Measurements from ENCODE around the gene SST. TPM values are rescaled to one million over a fixed set of nuclear protein-coding genes. Genes with fewer than 3 reads are reported as not detected.
"Not testable (repeated sequence)": the region's sequence is repeated elsewhere in the genome, so short reads cannot be mapped to it uniquely, and the experiment has no call there.

SST gene
- total RNA-seq, 1 donor from 2014 or later = not detected

GRCh38 chr3:187684444-187684843, 14.2 kb upstream of the SST start:
- DNase-seq (ENCODE audit: low spot score) = no peak

- DNase-seq (ENCODE audit: low spot score) = not testable (repeated sequence)
Observed at GRCh38 chr3:187681756-187682155, 11.6 kb upstream of the SST start.

DNA sequence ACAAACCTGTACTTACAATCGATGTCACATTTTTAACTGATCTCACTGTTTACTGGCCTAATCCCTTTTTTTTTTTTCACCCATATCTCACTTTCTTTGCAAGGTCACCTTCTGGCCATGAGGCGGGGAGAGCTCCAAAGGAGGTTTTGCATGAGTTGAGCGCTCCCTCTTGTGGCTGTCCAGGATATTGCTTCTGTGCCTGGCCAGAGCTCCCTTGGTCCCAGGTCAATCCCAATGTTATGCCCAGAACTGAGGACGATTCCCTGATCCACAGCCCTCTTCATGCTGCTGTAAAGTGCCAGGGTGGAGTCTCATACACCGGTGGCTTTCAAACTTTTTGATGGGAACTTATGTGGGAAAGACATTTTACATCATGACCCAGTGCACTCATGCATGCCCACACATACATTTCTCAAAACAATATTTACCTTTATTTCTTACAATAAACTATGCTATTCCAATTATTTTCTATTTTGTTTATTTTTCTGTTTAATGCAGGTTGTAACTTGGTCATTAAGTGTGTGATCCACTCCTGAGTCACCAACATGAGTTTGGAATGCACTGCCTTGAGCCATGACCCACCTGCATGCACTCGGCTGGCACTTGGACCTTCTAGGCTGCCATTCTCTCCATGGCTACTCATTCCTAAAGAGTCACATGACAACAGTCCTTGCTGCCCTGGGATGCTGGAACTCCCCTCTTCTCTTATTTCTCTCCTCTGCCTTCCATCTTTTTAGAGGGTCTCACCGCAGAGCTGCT, 9.6 kb upstream of the SST start:
- DNase-seq (ENCODE audit: low spot score) = no peak

- DNase-seq (ENCODE audit: low spot score) = no peak
Observed at GRCh38 chr3:187678726-187679268, 8.6 kb upstream of the SST start.

DNA sequence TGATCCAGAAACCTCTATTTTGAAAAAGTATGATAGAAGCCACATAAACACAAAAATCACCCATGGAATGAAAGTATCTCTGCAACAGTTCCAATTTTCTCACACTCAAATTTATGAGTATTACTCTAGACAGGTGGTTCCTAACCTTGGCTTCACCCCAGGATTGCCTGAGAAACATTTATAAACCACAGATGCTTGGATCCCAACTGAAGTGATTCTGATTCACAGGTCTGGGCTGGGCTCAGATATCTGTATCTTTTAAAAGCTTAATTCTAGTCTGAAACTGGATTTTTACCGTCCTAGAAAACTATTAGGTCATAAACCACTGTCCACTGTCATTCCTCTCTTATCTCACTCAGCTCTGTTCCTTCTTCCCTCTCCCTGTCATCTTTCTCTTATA, 7.4 kb upstream of the SST start:
- DNase-seq (ENCODE audit: low spot score) = no peak

DNA sequence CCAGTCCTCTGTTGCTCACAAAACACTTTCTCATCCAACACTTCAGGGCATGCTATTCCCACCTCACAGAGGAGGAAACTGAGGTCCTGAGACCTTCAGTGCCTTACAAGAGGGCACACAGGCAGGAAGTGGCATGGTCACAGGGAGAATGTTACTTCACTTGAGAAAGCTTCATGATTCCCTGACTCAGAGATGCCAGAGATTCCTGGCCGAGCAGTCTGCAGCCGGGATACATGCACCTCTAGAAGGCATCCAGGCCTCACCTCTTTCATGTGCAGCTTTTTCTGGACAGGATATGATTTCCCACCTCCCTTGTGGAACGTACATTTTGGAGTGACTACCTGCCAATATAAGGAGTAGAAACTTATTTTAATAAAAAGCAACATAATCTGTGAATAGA, 2.8 kb upstream of the SST start:
- no peak for DNase-seq (ENCODE audit: low spot score)

DNA sequence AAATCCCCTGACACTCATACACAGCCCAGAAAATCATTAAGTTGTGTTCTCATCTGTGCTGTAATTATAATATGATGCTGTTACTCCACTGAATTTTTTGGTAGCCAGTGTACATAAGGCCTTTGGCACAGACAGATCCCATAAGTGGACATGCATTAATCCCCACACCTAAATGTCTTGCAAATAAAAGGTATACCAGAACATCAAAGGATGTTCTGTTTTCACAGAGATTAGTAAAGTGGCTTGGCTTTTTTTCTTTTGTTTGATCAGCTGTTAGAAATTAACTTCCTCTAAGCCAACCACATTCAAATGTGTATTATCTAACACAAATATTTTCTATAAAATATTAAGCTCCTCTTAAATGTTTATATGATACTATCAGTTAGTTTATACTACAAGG, 2.7 kb downstream of the SST start:
- no peak for DNase-seq (ENCODE audit: low spot score)

GRCh38 chr3:187665764-187666402, 4.3 kb downstream of the SST start:
- no peak for DNase-seq (ENCODE audit: low spot score)

DNA sequence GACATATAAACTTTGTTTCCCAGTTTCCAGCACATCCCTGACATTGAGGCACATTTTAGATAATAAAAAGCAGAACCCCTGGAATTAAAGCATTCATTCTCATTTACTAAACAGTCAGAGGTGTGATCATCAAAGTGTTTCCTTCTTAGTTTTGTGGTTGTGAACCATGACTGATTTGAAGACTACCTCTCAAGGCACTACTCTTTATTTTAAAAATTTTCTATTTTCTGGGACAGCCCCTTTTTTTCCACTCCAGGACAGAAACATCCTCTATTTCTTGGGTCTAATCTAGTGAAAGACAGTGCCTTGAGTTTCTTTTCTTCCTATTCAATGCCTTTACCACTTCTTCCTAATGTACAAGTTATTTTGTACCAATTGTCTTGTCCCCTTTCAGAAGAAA, 5.2 kb downstream of the SST start:
- no peak for DNase-seq (ENCODE audit: low spot score)

GRCh38 chr3:187662848-187663409, 7.3 kb downstream of the SST start:
- no peak for DNase-seq (ENCODE audit: low spot score)

- no peak for DNase-seq (ENCODE audit: low spot score)
Observed at GRCh38 chr3:187661267-187661666, 8.9 kb downstream of the SST start.

DNA sequence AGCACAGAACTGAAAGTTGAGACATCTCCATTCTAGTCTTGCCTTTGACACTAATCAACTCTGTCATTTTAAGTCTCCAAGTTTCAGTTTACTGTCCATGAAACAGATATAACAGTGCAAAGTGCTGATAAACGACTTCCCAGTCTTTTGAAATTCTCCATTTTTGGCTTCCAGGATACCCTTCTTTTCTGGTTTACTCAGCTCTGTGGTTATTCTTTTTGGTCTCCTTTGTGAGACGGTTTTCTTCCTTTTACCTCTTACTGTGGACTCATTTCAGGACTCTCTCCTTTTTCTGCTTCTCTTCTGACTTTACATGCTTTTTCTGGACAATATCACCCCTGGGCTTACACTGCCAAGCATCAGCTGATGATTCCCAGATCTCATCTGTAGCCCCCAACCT, 18.9 kb downstream of the SST start:
- no peak for DNase-seq (ENCODE audit: low spot score)

GRCh38 chr3:187648177-187648576, 22.0 kb downstream of the SST start:
- no peak for DNase-seq (ENCODE audit: low spot score)

DNA sequence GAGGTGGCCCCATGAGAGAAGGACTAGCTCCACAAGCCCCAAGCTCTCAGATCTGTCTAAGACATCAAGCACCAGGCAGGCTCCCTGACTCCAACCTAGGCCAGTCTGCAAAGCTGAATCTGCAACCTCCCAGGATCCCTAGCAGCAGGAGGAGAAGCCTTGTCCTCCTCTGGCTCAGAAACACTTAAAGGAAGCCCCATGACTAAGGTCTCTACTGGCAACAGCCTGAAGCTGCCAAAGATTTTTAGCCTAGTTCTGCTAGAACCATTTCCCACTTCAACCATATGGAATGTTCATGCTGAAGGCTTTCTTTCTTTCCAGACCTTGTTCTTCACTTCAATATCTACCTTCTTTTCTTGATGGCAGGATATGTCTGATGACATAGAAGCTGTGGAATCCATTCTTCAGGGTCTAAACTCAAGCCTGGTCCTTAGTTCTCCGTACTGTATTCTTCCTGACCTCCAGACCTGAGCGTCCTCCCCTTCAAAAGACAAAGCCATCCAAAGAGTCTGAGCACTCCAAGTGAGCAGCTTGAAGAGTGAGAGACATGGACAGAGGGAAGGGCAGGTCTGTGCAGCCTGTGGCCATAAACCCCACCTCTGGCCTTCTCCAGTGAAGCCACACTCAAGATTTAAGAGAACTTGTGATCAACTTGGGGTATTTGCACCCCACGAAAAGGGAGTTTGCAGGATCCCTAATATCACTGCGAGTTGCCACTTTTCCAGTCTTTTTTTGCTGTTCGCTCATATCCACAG, 23.1 kb downstream of the SST start:
- DNase-seq (ENCODE audit: low spot score) = no peak

DNA sequence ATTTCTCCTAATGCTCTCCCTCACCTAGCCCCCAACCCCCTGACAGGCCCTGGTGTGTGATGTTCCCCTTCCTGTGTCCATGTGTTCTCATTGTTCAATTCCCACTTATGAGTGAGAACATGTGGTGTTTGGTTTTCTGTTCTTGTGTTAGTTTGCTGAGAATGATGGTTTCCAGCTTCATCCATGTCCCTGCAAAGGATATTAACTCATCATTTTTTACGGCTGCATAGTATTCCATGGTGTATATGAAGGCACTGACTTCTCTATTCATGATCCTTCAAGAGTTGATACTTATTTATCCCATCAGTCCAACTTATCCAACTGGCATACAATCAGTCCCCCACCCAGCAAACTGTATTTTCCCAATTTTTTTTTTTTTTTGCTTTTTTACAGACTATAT, 24.8 kb downstream of the SST start:
- not testable (repeated sequence) for DNase-seq (ENCODE audit: low spot score)

DNA sequence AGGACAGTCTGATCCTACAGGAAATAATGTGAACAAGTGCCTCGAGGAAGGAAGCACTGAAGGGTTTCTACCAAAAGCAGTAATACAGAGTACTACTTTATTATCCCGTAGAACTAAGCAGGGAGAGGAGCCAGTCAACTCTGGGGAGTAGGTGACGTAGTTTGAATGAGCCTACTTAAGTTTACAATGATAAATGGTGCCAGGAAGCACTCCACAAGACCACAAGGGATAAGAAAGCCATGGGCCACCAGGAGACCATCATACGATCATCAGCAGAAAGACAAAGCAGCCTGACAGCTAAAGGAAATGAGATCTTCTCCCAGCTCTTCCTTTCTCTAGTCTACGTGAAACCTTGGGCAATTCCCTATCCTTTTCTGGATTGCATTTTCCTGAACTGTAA, 27.3 kb downstream of the SST start:
- DNase-seq (ENCODE audit: low spot score) = no peak

- DNase-seq (ENCODE audit: low spot score) = no peak
Observed at GRCh38 chr3:187641320-187642016, 28.7 kb downstream of the SST start.

DNA sequence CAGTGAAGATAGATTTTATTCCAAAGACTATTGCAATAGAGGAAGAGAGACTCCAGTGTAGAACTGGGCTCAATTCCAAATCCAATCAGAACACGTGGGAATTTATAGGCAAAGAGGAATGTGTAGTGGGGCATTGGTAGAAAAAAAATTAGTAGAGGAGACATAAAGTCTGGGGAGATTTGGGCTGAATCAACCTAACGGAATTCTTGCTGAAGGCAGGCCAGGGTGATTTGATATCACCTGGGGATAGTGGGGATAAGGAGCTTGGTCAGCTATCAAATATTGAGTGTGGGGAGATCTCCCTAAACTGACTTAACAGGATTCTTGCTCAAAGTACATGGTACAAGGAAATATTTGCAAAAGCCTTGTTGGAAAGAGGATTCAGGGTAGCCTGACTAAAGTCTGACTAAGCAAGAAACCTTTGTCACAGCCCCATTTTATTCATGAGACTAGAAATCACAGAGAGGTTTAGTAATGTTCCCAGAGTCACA, 29.6 kb downstream of the SST start:
- DNase-seq (ENCODE audit: low spot score) = no peak

- DNase-seq (ENCODE audit: low spot score) = no peak
Observed at GRCh38 chr3:187639927-187640568, 30.1 kb downstream of the SST start.

- DNase-seq (ENCODE audit: low spot score) = no peak
Observed at GRCh38 chr3:187636528-187636927, 33.7 kb downstream of the SST start.

All from mesenteric fat pad (tissue), 1 donor.